GM21529 (cell line): Measurements from ENCODE around the gene SLC25A44.
"Not testable (repeated sequence)": the region's sequence is repeated elsewhere in the genome, so short reads cannot be mapped to it uniquely, and the experiment has no call there.

Source experiments
- ATAC-seq: cut with Tn5 transposase; IDR thresholded peaks from one replicate; pipeline ENCODE4 v1.9.1; 2021; ENCODE audit not compliant: unreplicated experiment

Gene SLC25A44

DNA sequence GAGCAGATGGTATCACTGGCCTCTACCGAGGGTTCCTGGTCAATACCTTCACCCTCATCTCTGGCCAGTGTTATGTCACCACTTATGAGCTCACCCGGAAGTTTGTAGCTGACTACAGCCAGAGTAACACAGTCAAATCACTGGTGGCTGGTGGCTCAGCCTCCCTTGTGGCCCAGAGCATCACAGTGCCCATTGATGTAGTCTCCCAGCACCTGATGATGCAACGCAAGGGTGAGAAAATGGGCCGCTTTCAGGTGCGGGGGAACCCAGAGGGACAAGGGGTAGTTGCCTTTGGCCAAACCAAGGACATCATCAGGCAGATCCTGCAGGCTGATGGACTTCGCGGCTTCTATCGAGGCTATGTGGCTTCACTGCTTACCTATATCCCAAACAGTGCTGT is 6.1 kb downstream of the SLC25A44 start:
- no peak for ATAC-seq

DNA sequence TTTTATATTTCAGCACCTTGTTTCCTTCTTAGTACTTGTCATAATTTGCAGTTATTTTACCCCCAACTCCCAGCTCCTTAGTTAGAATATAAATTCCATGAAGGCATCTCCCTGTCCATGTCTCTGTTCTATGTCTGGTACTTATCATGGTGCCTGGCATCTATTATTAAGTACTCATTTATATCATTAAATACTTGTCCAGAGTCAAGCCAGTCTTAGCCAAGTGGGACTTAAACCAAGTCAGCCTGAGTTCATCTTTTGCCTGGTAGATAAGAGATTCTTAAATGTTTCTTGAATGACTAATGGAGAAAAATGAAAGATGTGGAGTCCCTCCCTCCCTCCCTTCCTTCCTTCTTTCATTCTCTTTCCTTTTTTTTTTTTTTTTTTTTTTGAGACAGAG is 9.4 kb downstream of the SLC25A44 start:
- no peak for ATAC-seq

DNA sequence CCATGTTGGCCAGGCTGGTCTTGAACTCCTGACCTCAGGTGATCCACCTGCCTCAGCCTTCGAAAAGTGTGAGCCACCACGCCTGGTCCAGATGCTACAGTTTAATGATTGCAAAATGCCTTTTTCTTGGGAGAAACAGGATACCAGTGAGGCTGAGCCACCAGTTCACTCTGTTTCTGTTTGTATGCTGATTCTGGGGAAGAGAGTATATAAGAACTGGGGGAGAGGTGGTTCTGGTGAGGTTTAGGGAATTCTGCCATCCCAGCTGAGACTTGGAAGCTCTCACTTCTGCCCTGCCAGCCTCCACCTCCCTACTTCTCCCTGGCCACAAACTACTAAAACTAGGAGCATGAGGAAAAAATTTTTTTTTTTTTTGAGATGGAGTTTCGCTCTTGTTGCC is 10.8 kb downstream of the SLC25A44 start:
- no peak for ATAC-seq

DNA sequence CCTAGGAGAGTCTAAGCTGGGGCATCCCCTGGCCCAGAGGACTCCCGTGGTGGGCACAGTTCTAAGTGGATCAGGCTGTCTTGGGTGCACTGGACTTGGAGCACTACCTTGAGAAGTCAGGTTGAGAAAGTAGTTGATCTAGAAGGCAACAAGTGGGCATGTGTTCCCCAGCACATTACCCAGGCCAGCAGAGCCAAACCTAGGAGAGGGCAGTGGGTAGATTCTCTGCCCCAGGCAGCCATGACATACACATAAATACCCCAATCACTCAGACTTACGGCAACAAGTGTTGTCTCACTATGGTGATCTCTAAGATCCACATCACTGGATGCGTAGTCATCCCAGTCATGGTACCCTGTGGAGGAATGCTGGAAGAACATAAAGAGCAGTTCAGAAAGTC is 17.3 kb downstream of the SLC25A44 start:
- ATAC-seq, result no peak

GRCh38 chr1:156212130-156212529 is 18.2 kb downstream of the SLC25A44 start:
- no peak for ATAC-seq

- peak; percentile 86 for ATAC-seq
These were observed 19.1 kb downstream of the SLC25A44 start, which contains the start of gene PMF1 for GRCh38 chr1:156212833-156213643. PMF1 (plus strand) TSS chr1:156213007; CDS start chr1:156213016, 9 bp downstream.

DNA sequence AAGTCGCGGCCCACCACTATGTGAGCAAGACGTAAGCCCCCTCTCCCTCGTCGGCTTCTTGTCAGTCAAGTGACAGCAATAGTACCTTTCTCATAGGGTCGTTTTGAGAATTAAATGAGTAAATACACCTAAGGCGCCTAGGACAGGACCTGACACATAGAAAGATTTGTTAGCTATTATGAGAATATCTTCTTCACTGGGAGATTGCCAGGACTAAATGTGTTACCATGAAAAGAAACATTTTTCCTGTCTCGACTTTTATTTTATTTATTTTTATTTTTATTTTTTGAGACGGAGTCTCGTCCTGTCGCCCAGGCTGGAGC is 19.7 kb downstream of the SLC25A44 start:
- no peak for ATAC-seq

GRCh38 chr1:156214024-156214748 is 20.3 kb downstream of the SLC25A44 start:
- no peak for ATAC-seq

GRCh38 chr1:156216361-156217086 is 22.6 kb downstream of the SLC25A44 start:
- not testable (repeated sequence) for ATAC-seq

- ATAC-seq, result no peak
These were observed 24.0 kb downstream of the SLC25A44 start for GRCh38 chr1:156217871-156218270.

DNA sequence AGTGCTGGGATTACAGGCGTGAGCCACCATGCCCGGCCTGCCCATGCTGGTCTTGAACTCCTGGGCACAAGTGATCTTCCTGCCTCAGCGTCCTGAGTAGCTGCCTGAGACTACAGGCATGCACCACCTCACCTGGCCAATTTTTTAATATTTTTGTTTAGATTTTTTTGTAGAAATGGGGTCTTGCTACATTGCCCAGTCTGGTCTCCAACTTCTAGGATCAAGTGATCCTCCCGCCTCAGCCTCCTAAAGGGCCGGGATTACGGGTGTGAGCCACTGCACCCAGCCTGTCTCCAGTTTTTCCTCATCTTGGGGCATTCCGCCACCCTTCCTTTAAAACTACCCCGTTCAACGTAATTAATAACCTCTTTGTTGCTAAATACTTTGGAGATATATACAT is 26.3 kb downstream of the SLC25A44 start:
- ATAC-seq, result no peak

GRCh38 chr1:156221986-156222692 is 28.2 kb downstream of the SLC25A44 start:
- ATAC-seq, result no peak

DNA sequence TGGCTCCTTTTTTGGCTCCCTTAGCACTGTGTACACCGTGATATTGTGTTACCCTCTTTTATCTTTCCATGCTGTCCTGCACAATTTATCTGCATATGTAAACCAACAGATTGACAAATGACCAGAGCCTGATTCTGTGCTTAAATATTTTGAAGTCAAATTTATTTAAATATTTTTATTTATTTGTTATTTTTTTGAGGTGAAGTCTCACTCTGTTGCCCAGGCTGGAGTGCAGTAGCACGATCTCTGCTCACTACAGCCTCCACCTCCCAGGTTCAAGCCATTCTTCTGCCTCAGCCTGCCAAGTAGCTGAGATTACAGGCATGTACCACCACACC is 31.7 kb downstream of the SLC25A44 start:
- ATAC-seq, result peak; percentile 11

DNA sequence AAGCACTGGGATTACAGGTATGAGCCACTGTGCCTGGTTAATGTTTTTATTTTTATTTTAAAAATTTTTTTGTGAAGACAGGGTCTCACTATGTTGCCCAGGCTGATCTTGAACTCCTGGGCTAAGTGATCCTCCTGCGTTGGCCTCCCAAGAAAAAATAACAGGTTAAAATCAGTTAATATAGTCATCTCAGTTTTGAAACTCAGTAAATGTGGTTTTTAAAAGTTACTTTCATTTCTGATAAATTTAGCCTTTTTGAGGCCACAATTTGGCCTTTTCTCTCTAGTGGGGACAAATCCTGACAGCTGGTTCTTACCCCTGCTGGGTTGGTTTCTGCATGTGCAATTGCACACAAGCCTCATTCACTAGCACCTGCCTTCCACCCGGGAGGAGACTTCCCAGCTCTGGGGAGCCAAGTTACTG is 32.2 kb downstream of the SLC25A44 start:
- peak; percentile 81 for ATAC-seq

- peak; percentile 9 for ATAC-seq
These were observed 32.9 kb downstream of the SLC25A44 start for GRCh38 chr1:156226782-156227181.

- ATAC-seq, result no peak
These were observed 34.6 kb downstream of the SLC25A44 start for GRCh38 chr1:156228501-156228900.

GRCh38 chr1:156229809-156230472 is 36.0 kb downstream of the SLC25A44 start:
- no peak for ATAC-seq

DNA sequence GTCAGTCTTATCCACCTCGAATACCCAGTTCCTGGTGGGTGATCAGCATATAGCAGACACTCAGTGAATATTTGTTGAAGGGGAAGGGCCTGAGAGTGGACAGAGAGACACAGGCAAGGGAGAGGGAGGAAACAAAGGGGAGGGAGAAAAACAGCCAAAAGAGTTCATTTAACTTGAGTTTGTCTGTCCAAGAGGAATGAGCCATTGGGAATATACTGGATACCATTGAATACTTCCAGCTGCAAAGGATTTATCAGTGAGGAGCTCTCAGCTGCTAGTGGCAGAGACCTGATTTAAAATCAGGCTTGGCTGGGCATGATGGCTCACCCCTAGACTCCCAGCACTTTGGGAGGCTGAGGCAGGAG is 36.6 kb downstream of the SLC25A44 start:
- ATAC-seq, result no peak

GRCh38 chr1:156232201-156232894 is 38.4 kb downstream of the SLC25A44 start:
- ATAC-seq, result no peak
